GM18873 (cell line): ENCODE measurements around the gene MRGPRG.
"Not testable (repeated sequence)": the region's sequence is repeated elsewhere in the genome, so short reads cannot be mapped to it uniquely, and the experiment has no call there.

Source experiments
- ATAC-seq: cut with Tn5 transposase; IDR thresholded peaks from one replicate; pipeline ENCODE4 v1.9.1; 2021; ENCODE audit warnings: mild to moderate bottlenecking, moderate library complexity, moderate number of reproducible peaks; ENCODE audit not compliant: unreplicated experiment, low FRiP score

The MRGPRG gene

GRCh38 chr11:3181725-3182461 is 36.7 kb downstream of the MRGPRG start:
- no peak for ATAC-seq

GRCh38 chr11:3180869-3181268 is 37.7 kb downstream of the MRGPRG start:
- ATAC-seq: no peak

GRCh38 chr11:3178349-3178748 is 40.3 kb downstream of the MRGPRG start:
- no peak for ATAC-seq

GRCh38 chr11:3177931-3178330 is 40.7 kb downstream of the MRGPRG start:
- ATAC-seq: no peak

GRCh38 chr11:3176487-3176886 is 42.1 kb downstream of the MRGPRG start:
- no peak for ATAC-seq

GRCh38 chr11:3175194-3175593 is 43.4 kb downstream of the MRGPRG start:
- no peak for ATAC-seq

- ATAC-seq: no peak
Measured at GRCh38 chr11:3174387-3174786, 44.2 kb downstream of the MRGPRG start.

- no peak for ATAC-seq
Measured at GRCh38 chr11:3173795-3174194, 44.8 kb downstream of the MRGPRG start.

GRCh38 chr11:3171931-3172560 is 46.6 kb downstream of the MRGPRG start:
- ATAC-seq: no peak

- ATAC-seq: no peak
Measured at GRCh38 chr11:3170756-3171650, 47.6 kb downstream of the MRGPRG start.

GRCh38 chr11:3170044-3170755 is 48.4 kb downstream of the MRGPRG start:
- ATAC-seq: no peak

GRCh38 chr11:3169255-3170043 is 49.2 kb downstream of the MRGPRG start:
- no peak for ATAC-seq

- not testable (repeated sequence) for ATAC-seq
Measured at GRCh38 chr11:3168742-3169254, 49.8 kb downstream of the MRGPRG start.
